ENCODE data around the gene GTF2A1.
A peak's percentile ranks its signal among the peaks of the same experiment; 100 is the strongest.
"Not testable (repeated sequence)": the region's sequence is repeated elsewhere in the genome, so short reads cannot be mapped to it uniquely, and the experiment has no call there.

The GTF2A1 gene

DNA sequence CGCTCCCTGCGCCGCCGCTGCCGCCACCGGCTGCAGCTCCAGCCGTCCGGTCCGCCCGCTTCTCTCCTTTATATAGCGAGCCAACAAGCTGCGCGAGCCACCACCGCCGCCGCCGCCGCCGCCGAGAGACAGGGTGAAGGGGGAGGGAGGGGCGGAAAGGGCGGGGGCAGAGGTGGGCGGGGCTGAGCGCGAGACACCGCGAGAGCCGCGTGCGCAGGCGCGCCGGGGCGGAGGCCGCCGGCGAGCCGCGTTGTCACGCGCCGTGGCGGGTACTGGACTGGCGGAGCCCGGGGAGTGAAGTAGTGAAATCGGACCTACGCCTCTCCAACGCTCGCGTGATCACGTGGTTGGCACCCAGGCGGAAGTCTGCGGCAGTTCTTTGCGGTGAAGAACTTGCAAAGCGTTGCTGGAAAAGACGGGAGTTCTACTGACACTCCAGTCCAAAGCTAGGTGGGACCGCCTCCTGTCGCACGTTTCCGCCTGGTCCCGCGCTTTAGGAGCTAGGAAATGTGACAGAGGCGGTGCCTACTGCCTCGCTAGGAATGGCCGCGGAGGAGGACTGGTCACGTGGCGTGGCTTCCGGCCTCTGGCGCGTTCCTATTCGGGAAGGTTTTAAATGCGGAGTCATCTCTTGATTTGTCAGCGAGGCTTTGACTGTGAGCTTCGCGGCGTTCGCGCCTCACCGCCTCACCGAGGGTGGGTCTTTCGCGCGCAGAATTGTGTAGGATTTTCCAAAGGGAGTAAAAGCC is at the start of gene GTF2A1:
Gene GTF2A1 (minus strand): TSS at position 130 of the 749 bp plus-strand sequence. CDS start 441 bp downstream, outside the sequence.
- DNase-seq: peak; percentile 96

DNA sequence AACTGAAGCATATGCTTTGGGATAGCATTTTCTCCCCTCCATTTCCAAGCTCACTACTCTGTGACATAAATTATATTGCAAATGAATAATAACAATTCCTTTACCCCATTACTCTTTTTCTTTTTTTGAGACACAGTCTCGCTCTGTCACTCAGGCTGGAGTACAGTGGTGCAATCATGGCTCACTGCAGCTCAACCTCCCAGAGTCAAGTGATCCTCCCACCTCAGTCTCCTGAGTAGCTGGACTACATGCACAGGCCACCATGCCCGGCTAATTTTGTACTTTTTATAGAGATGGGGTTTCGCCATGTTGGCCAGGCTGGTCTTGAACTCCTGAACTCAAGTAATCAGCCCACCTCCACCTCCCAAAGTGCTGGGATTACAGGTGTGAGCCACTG is 49.2 kb upstream of the GTF2A1 start:
- no peak for DNase-seq

GRCh38 chr14:81269100-81269978 is 48.6 kb upstream of the GTF2A1 start:
- DNase-seq: peak; percentile 69

GRCh38 chr14:81268016-81268416 is 47.3 kb upstream of the GTF2A1 start:
- DNase-seq: peak; percentile 75

DNA sequence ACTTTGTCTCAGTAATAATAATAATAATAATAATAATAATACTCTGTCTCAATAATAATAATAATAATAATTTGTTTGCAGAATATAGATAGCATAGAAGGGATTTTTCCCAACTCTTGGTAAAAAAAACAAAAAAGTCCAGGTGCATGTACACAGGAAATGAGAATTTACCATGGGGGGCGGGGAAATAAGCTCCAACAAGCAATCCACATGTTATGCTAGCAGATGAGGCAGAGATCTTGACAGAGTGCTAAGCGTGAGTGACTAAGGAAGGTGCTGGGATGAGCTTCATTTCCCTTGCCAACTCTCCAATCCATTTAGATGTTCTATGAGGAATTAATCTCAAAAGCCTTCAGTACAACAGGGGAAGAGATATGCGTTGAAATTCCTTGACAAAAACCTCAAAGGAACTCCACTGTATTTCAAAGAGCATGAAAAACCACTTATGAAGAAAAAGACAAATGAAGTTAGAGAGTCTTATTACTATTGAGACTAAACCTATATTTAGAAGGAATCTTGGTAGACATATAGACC is 44.9 kb upstream of the GTF2A1 start:
- no peak for DNase-seq

GRCh38 chr14:81264671-81265070 is 43.9 kb upstream of the GTF2A1 start:
- DNase-seq: no peak

DNA sequence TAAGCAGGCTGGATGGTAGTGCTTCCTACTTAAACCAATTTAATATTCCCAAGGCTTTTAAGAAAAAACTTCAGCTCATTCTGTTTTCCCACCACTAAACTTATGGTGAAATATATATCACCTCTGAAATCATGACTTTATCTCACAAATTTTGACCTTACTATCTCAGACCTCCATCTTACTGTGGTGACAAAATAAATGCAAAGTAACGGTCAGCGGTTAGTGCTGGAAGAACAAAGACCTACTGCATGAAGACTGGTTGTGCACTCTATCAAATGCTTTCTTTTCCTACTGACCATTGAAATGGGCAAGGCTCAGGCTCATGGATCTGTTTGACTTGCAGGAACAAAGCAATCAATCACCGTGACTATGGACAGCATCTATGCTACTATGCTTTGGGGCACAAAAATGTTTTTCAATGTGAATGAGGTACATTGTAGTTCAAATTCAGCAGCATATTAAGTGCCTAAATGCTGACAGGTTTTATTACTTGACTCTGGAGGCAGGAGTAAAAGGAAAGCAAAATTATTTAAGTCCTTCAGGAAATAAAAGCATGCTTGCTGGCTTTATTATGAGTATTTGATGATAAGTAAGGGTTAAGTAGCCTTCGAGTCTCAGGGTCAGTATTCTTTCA is 43.1 kb upstream of the GTF2A1 start:
- DNase-seq: no peak

- no peak for DNase-seq
Observed at GRCh38 chr14:81261176-81261575, 40.4 kb upstream of the GTF2A1 start.

DNA sequence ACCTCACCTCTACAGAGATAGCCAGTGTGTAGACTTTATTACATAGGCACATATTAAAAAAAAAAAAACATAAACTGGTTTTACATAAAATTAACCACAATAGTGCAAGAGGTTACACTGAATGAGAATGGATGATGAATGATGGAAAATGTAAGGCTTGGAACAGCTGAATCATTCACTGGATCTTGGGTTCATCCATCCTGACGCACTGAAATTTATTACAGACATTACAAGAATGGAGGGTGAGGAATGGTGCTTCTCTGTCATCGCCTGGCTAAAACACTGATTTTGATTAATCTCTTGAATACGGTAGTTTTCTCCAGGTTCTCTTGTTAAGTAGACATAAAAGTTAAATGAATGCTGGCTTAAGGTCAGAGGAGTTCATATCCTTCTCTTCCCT is 40.0 kb upstream of the GTF2A1 start:
- DNase-seq: no peak

GRCh38 chr14:81256289-81256960 is 35.7 kb upstream of the GTF2A1 start:
- peak; percentile 21 for DNase-seq

GRCh38 chr14:81252278-81252677 is 31.5 kb upstream of the GTF2A1 start:
- DNase-seq: no peak

DNA sequence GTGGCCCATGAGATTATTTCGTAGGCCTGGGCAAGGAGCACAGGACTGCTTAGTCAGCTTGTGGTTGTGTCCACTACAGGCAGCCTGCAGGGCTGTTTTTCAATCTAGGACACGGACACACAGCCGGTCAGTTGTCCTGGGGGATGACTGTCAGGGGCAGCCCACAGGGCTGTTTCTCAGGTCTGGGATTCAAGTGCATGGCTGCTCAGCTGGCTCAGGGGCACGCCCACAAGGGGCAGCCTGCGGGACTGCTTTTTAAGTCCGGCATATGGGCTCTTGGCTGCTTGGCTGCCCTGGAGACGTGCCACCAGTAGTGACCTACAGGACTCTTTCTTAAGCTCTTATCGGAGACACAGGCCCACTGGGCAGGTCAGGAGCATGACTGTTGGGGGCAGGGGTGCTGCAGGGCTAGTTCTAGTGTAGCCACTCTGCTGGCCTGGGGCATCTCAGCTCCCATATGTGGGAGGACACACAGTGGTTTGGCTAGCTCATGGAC is 26.6 kb upstream of the GTF2A1 start:
- no peak for DNase-seq

- no peak for DNase-seq
Observed at GRCh38 chr14:81246461-81247270, 25.9 kb upstream of the GTF2A1 start.

DNA sequence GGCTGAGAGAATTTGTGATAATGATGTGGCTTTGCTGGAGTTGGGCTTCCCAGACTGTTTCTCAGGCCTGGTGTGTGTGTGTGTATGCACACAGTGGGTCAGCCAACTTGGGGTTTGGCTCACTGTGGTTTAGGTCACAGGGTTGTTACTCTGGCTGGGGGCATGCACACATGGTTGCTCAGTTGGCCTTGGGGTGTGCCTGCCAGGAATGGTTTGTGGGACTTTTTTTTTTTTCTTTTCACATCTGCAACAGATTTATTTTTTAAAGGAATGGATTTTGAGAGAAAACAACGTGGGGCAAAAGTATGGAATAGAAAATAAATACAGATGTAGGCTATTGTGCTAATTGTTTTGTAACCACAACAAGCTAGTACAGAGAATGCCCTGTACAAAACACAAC is 25.0 kb upstream of the GTF2A1 start:
- no peak for DNase-seq

DNA sequence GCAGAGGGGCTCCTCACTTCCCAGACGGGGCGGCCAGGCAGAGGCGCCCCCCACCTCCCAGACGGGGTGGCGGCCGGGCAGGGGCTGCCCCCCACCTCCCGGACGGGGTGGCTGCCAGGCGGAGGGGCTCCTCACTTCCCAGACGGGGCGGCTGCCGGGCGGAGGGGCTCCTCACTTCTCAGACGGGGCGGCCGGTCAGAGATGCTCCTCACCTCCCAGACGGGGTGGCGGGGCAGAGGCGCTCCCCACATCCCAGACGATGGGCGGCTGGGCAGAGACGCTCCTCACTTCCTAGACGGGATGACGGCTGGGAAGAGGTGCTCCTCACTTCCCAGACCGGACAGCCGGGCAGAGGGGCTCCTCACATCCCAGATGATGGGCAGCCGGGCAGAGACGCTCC is 23.7 kb upstream of the GTF2A1 start:
- not testable (repeated sequence) for DNase-seq

GRCh38 chr14:81243499-81243898 is 22.7 kb upstream of the GTF2A1 start:
- DNase-seq: no peak

- DNase-seq: peak; percentile 17
Observed at GRCh38 chr14:81236849-81237248, 16.1 kb upstream of the GTF2A1 start.

- DNase-seq: no peak
Observed at GRCh38 chr14:81236138-81236537, 15.4 kb upstream of the GTF2A1 start.

DNA sequence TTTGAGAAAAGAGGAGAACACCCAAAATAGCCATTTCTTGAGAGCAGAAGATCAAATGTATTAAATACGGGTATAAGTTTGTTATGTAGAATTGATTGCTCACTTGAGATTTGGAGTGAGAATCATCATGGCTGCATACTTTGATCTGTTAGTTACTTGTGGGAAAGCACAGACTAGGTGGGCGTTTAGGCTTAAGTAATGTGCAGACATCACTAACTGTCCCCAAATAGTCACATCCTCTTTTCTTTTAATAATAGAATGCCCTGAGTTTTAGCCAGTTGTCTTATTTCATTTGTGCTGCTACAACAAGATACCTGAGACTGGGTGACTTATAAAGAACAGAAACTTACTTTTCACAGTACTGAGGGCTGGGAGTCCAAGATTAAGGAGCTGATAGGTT is 14.3 kb upstream of the GTF2A1 start:
- no peak for DNase-seq

GRCh38 chr14:81234278-81234677 is 13.5 kb upstream of the GTF2A1 start:
- DNase-seq: no peak

- DNase-seq: no peak
Observed at GRCh38 chr14:81233615-81234014, 12.9 kb upstream of the GTF2A1 start.

DNA sequence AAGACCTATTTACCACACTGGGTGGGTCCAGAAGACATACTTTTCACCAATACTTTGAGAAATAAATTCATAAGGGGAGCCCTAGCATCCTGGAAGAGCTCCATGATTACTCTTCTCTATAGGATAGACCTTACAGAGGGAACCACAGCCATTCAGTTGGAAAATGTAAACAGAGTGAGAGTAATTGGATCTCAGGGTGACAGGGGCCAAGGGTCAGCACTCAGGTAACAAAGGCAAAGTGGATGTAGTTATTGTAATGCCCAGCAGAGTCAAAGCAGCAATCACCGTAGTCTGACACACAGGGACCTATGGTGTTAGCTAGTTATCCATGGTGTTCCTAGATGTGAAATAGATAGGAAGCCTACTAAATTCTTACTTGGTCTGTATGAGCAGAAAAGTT is 10.8 kb upstream of the GTF2A1 start:
- DNase-seq: no peak
